DMS79 treated with DMSO at 0.1 percent for 48 hours (cell line): ENCODE data around the gene SSTR3.

Source experiments
- DNase-seq: peaks from one replicate; lab custom pipeline; 2025; lab: John Stamatoyannopoulos, UW

SSTR3 gene

GRCh38 chr22:37196539-37197450 is 15.5 kb downstream of the SSTR3 start:
- DNase-seq: peak; percentile 1

DNA sequence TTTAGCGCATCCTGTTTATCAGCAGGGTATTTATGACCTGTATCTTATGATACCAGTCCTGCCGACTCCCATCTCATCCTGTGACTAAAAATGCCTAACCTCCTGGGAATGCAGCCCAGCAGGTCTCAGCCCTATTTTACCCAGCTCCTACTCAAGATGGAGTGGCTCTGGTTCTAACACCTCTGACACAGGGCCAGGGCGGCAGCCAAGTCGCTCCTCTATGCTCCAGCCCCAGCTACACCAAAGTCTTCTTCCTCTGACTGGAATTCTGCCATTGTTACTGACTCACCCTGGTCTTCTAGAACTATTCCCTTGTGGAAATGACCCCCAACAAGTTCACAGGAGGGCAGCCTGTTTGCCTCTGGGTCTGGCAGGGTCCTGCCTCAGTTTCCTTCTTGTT is 16.4 kb downstream of the SSTR3 start:
- no peak for DNase-seq

GRCh38 chr22:37194750-37195149 is 17.5 kb downstream of the SSTR3 start:
- no peak for DNase-seq

GRCh38 chr22:37193629-37194191 is 18.6 kb downstream of the SSTR3 start:
- no peak for DNase-seq

- no peak for DNase-seq
Observed at GRCh38 chr22:37192741-37193140, 19.5 kb downstream of the SSTR3 start.

GRCh38 chr22:37192204-37192603 is 20.1 kb downstream of the SSTR3 start:
- DNase-seq: no peak

DNA sequence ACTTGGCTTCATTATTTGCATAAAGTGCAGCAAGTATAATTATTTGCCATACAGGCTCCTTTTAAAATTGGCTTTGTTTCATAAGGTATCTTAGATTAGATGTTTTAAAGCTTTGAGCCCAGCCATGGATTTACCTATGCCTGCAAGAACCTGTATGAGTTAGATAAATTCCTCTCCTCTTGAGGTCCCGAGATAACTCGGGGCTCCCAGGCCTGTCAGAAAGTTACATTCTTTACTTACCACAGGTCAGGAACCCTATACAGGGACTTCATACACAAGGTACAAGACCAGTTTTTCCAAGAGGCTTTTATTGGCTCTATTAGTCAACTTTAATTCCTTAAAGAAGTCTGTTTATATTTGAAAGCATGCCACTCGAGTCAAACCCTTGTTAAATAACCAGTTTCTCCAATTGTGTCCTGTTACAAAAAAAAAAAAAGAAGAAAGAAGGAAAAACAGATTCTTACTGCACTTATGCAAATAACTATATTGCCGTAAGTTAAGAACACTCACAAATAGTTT is 22.0 kb downstream of the SSTR3 start:
- no peak for DNase-seq

- no peak for DNase-seq
Observed at GRCh38 chr22:37188901-37189466, 23.3 kb downstream of the SSTR3 start.

- DNase-seq: no peak
Observed at GRCh38 chr22:37187891-37188761, 24.2 kb downstream of the SSTR3 start, which contains the start of gene C1QTNF6. Gene C1QTNF6 (minus strand): TSS chr22:37188247. CDS start chr22:37188213, 34 bp downstream.

DNA sequence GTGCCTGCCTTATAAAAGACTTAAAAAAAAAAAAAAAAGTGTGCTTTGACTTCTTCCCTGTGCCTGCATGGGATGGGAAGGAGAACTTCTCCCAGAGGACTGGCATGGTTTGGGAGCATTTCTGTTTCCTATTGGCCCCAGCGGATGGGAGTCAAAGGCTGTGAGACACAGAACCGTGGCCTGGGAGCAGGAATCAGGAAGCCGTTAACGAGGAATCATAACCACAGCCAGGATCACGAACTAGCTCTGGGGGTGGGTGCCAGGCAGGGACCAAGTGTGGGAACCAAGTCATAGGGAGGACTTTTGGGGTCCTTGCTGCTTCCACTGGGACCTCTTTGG is 24.8 kb downstream of the SSTR3 start:
- DNase-seq: no peak

- DNase-seq: no peak
Observed at GRCh38 chr22:37186997-37187522, 25.2 kb downstream of the SSTR3 start.

DNA sequence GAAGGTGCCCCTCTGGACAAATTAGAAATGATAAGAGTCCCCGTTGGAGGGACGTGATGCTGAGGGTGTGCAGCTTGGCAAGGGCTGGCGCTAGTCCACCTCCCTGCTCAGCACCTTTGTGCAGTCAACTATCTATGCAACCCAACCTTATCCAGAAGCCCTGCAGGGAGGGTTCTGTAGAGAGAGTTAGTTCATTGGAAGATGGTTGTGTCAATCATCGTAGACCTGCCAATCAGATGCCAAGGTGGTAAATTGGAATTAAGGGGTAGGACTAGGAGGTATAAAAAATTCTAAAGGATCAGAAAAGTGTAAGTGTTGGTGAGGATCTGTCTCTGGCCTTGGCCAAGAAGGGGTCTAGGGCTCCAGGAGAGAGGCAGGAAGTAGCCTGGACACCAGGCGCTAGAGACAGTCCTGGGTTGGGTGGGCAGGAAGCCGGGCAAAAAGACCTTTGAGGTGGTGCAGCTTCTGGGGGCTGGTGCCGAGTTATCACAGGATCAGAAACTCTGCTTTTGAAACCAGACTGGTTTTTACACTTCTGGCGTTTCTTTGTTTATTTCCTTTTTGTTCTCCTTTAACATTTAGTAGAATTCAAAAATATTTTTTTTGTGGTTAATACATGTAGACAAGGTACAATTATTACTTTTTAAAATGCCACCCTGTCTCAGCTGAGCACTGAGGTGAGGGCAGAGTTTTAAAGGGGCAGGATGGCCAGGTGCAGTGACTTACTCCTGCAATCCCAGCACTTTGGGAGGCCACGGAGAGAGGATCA is 25.9 kb downstream of the SSTR3 start:
- no peak for DNase-seq

DNA sequence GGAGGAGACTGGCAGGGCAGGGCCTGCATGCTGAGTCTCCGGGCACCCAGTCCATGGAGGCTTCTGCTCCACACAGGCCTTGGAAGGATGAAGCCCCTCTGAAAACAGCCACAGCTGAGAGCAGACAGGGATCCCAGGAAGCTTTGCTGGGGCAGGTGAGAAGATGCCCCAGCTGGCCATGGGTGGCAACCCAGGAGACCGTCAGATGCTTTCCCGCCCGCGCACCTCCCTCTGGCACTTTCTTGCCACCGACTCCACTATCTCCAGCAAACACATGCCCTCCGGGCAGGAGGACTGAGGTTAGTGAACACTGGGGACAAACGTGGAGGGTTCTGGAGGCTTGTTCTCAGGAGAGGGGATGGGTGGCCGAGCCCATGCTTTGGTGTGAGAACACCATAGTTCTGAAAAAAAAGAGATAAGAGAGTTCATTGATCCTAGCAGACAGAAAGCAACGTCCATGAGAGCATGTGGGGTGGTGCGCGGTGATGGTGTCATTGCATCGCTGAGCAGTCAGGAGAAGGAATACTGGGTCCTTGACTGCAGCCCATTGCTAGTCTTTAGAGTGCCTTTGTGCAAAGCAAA is 26.5 kb downstream of the SSTR3 start:
- no peak for DNase-seq

DNA sequence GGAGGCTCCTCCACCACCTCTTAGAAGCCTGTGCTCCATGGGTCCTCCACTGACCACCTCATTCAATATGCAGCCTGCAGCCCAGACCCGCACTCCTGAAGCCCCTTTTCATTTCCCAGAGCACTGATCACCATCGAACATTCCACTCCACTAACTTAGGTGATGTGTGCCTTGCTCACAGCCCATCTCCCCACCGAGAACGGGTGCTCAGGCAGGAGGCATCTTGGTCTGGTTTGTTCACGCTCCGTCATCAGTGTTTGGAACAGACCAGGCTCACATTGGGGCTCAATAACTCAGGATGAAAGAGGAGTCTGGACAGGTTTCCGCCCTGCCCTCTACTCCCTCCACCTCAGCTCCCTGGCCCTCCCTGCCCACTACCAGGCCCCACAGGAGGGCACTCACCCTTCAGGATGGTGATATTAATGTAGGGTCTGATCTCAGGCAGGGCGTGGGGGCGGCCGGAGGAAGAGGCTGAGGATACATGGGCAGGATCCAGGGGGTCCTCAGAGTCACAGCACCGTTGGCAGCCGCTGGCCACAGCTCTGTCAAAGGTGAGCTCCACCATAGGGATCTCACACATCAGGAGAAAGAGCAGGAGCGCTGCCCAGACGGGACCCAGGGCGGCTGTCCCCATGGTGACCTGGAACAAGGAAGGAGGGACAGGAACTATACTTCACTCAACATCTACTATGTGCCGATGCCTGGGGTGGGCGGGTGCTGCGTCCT is 27.3 kb downstream of the SSTR3 start:
- DNase-seq: no peak

DNA sequence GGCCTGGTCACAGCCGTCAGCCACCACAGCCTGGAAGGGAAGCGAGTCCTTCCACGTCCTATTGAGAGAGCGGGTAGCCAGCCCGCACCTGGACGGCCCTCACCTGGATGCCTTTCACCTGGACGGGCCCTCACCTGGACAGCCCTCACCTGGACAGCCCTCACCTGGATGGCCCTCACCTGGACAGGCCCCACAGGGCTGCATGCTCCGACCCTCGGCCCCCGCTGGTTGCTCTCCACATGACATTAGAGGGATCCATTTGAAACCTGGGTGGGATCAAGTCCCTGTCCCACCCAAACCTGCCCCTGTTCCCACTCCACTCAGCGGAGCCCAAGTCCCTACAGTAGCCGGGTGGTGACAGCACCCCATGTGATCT is 27.9 kb downstream of the SSTR3 start:
- DNase-seq: no peak

GRCh38 chr22:37183432-37184379 is 28.6 kb downstream of the SSTR3 start:
- DNase-seq: no peak

DNA sequence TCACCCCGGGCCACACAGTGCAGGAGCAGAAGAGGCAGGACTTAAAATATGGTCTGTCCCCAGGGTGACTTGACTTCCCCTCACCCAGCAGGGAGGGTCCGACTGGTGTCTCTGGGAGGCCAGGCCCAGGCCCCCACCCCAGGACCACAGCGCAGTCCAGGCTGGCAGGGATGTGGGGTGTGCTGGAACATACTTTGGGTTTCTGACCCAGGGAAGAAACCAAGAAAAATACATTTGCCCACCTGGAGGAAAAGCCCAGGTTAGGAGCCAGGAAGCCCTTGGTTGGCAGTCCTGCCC is 29.4 kb downstream of the SSTR3 start:
- no peak for DNase-seq

- DNase-seq: no peak
Observed at GRCh38 chr22:37182101-37182948, 30.0 kb downstream of the SSTR3 start.
